GM18858 (cell line): ENCODE results near the gene KRT86.
"Not testable (repeated sequence)": the region's sequence is repeated elsewhere in the genome, so short reads cannot be mapped to it uniquely, and the experiment has no call there.

Source experiments
- ATAC-seq: cut with Tn5 transposase; IDR thresholded peaks from one replicate; pipeline ENCODE4 v1.9.1; 2021; ENCODE audit not compliant: unreplicated experiment

KRT86 gene

GRCh38 chr12:52267266-52267665, 7.2 kb upstream of the KRT86 start:
- ATAC-seq: no peak

- no peak for ATAC-seq
Measured at GRCh38 chr12:52267699-52268098, 6.7 kb upstream of the KRT86 start.

- no peak for ATAC-seq
Measured at GRCh38 chr12:52268212-52268611, 6.2 kb upstream of the KRT86 start.

GRCh38 chr12:52270541-52271070, 3.8 kb upstream of the KRT86 start:
- ATAC-seq: no peak

DNA sequence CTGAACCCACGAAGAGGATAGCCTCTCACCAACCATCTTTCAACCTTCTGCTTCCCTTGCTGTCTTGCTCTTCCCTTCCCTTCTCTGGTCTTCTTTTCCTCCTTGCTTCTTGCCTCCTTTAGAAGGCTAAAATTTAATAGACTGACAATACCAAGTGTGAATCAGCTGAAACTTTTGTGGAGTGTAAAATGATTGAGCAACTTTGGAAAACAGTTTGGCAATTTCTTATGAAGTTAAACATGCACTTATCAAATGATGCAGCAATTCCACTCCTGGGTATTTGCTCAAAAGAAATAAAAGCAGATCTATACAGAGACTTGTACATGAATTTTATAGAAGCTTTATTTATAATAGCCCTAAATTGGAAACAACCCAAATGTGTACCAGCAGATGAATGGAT, 3.3 kb upstream of the KRT86 start:
- ATAC-seq: no peak

DNA sequence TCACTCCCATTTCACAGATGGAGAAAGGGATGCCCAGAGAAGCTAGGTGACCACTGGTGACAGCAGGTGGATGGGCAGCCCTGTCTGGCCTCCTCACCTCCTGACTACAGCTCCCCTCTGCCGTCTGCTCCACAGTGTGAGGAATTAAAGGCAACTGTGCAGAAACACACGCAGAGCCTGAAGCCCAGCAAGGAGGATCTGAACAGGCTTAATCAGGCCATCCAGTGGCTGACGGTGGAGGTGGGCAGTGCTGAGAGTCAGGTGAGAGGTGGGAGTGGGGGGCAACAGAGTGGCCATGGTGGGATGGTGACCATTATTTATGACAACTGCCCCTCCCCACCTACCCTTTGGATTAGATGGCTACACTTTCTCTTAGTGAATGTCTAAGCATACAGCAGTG, 1.2 kb downstream of the KRT86 start:
- no peak for ATAC-seq

DNA sequence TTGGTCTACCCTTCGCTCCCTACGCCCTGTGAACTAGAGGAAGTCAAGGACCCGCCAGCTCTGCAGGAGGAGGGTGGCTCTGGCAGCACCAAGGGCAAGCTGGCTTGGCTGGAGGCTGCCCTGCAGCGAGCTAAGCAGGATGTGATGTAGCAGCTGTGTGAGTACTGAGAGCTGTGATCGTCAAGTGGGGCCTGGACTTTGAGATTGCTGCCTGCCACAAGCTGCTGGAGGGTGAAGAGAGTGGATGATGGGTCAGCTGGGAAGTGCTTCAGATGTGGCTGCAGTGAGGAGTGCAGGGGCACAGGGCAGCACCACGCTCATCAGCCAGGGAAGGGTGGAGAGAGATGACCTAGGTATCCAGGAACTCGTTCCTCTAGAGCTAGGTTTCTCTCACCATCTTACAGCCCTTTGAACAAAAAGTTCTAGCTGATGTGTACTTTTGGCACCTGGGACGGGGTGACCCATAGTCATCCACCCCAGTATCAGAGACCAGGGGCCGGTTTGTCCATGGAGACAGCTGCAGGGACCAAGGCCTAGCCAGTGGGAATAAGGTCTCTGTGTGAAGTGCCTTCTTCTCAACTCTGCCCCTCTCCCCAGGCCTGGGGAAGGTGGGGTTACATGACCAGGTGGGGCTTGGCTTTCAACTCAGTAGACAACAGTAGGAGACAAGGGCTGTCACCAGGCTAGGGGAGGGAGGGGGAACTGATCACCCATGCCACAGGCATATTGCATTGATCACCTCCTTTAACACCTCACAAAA, 3.2 kb downstream of the KRT86 start:
- no peak for ATAC-seq

GRCh38 chr12:52278575-52279421, 4.4 kb downstream of the KRT86 start:
- no peak for ATAC-seq

GRCh38 chr12:52279422-52280318, 5.2 kb downstream of the KRT86 start:
- ATAC-seq: no peak

- no peak for ATAC-seq
Measured at GRCh38 chr12:52280319-52280795, 5.9 kb downstream of the KRT86 start.

- ATAC-seq: no peak
Measured at GRCh38 chr12:52280796-52281560, 6.5 kb downstream of the KRT86 start.

DNA sequence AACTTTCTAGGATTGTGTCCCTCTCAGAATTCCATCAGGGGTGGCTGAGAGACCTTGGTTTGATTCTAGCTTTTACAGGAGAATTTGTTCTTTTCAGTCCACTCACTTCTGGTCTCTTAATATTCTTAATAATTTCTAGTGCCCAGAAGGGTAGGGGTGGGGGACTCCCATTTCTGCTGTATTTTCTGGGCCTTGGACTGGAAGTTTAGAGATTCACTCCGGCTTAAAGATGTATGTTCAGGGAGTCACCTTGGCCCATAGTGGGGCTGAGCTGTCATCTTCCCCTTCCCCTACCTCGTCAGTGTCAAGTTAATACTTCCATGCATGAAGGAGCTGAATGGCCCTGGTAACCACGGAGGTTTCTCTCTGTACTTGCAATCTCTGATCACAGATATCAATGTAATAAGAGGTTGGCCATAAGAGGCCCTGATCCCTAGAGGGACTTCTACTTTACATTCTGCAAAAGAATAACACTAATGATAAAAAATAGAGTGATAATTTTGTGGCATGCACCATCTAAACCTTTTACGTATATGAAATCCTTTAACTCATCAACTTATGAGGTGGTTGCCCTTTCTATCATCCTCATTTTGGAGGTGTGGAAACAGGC, 10.2 kb downstream of the KRT86 start:
- no peak for ATAC-seq

DNA sequence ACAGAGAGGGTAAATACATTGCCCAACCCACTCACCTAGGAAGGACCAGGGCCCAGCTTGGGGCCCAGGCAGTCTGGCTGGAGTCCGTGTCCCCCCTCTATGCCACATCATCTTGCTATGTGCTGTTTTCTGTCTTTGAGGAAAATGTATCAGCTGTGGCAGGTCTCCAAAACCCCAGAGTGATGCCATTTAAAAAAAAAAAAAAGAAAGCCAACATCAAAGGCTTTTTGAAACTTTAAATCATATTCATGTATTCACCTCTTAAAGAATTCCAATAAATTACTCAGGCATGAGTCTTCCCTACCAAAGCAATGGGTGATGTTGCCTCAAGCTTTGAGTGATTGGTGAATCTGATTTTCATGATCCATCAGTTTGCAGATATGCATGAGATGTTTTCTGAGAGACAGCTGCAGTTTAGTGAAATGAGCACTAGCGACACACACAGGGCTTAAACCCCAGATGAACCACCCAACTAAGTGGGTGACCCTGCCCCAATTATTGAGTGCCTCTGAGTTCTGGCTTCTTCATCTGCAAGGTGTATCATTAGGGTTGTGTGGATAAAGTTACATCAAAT, 10.8 kb downstream of the KRT86 start:
- ATAC-seq: no peak

GRCh38 chr12:52285851-52286530, 11.5 kb downstream of the KRT86 start:
- ATAC-seq: no peak

GRCh38 chr12:52286857-52287785, 12.7 kb downstream of the KRT86 start:
- ATAC-seq: not testable (repeated sequence)

- peak; percentile 62 for ATAC-seq
Measured at GRCh38 chr12:52287816-52288805, 13.7 kb downstream of the KRT86 start.
